Rectal smooth muscle tissue (tissue), 1 donor: ENCODE results near the gene SHD.

Experiments used
- H3K27ac ChIP-seq: one replicate; pipeline ENCODE4 v1.7.0; 2013; ENCODE audit warnings: low read depth, low read length, inconsistent platforms
- H3K27me3 ChIP-seq: one replicate; pipeline ENCODE4 v1.7.0; 2013; ENCODE audit warnings: low read length; ENCODE audit not compliant: control insufficient read depth, insufficient read depth
- H3K36me3 ChIP-seq: one replicate; pipeline ENCODE4 v1.7.0; 2013; ENCODE audit warnings: low read length; ENCODE audit not compliant: control insufficient read depth, insufficient read depth
- H3K4me1 ChIP-seq: one replicate; pipeline ENCODE4 v1.7.0; 2013; ENCODE audit warnings: low read length; ENCODE audit not compliant: control insufficient read depth, insufficient read depth
- H3K4me3 ChIP-seq: one replicate; pipeline ENCODE4 v1.7.0; 2013; ENCODE audit warnings: low read length
- H3K9ac ChIP-seq: one replicate; pipeline ENCODE4 v1.7.0; 2013; ENCODE audit warnings: low read length

Gene SHD

DNA sequence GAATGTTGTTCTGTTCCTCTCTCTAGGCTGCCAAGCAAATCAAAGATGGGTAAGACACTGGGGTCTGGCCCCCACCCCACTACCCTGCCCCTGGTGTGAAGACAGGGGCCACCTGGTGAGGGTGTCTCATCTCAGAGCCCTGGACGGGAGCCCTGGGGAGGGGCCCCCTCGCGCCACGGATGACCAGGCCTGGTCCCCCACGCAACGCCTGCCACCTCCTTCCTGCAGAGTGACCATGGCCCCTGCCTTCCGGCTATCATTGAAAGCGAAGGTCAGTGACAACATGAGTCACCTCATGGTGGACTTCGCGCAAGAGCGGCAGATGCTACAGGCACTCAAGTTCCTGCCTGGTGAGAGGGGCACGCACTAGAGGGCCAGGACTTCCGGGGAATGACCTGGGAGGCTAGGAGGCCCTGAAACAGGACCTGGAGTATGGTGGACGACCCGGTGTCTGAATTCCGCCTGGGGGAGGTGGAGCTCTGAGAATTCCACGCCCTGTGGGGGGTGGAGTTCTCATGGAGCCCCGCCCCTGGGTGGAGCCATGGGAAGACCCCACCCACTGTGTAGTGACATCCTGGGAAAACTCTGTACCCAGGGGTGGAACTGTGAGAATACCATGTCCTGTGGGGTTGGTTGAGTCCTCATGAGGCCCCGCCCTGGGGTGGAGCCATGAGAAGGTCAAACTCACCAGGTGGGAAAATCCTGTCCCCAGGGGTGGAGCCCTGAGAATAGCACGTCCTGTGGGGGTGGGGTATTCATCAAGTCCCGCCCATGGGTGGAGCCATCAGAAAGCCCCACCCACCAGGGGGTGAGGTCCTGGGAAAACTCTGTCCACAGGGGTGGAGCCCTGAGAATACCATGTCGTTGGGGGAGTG, 31.4 kb downstream of the SHD start:
- Histone ChIP-seq H3K36me3 (no peaks in the 10 kb centered on the region), H3K9ac (no peak overlapping the region), H3K4me1 (no peaks in the 10 kb centered on the region), H3K27me3 (no peaks in the 10 kb centered on the region), H3K27ac (no peak overlapping the region), H3K4me3 (no peak overlapping the region)

DNA sequence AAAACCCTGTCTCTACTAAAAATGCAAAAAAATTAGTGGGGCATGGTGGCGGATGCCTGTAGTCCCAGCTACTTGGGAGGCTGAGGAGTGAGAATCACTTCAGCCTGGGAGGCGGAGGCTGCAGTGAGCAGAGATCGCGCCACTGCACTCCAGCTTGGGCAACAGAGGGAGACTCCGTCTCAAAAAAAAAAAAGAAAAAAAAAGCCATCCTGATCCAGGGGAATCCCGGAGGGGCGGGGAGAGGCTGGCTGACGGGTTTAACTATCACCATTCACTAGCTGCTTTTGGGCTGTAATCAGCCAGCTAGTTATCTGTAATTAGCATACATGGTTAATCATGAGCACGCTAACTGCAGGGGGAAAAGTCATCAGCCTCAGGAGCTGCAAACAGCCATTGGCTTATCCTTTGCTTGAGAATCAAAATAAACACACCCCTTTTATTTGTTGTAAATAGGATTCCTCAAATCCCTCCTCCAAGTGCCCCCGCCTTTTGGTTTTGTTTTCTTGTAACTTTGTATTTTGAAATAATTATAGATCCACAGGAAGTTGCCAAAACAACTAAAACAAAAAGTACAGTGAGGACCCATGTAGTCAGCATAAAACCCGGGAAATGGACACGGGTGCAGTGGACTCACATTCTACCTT, 34.9 kb downstream of the SHD start:
- Histone ChIP-seq H3K27ac (no peak overlapping the region), H3K9ac (no peak overlapping the region), H3K36me3 (no peaks in the 10 kb centered on the region)

DNA sequence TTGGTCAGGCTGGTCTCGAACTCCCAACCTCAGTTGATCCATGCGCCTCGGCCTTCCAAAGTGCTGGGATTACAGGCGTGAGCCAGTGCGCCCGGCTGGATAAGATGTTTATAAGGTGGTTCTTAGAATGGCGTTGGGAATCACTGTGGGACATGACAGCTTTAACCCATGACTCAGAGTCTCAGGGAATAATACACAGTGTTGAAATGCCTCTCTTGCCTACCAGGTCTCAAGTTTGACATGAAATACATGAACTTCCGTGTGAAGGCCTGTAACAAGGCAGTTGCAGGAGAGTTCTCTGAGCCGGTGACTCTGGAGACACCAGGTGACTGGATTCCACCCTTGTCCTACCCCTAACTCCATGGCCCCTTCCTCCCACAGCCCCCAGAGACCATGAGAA, 37.9 kb downstream of the SHD start:
- H3K27me3 ChIP-seq, result no peaks in the 10 kb centered on the region
- no peak overlapping the region for H3K4me3 ChIP-seq
- no peaks in the 10 kb centered on the region for H3K36me3 ChIP-seq
- H3K27ac ChIP-seq, result no peak overlapping the region
- H3K4me1 ChIP-seq, result no peaks in the 10 kb centered on the region
- no peak overlapping the region for H3K9ac ChIP-seq

More for the DNA sequence above, 34.9 kb downstream of the SHD start:
- Histone ChIP-seq H3K4me3 (no peak overlapping the region), H3K27me3 (no peaks in the 10 kb centered on the region), H3K4me1 (no peaks in the 10 kb centered on the region)

DNA sequence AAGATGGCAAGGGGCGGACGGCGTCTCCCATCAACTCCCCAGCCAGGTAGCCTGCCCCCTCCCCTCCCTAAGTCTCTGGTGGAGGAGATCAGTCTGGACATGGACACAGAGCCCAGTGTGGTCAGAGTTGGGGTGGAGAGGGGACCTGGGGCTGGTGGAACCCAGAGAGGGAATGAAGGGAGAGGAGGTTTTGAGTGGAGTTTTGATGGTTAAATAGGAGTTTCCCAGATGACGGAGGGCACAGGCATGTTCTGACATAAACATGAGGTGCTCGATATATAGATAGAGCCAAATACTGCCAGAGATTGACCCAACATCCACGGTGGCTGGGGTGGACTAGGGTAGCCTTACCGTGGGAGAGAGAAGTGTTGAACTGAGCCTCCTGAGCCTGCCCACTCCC, 39.4 kb downstream of the SHD start:
- no peak overlapping the region for H3K9ac ChIP-seq
- H3K4me1 ChIP-seq, result no peaks in the 10 kb centered on the region
- H3K27ac ChIP-seq, result no peak overlapping the region
- no peaks in the 10 kb centered on the region for H3K27me3 ChIP-seq
- H3K36me3 ChIP-seq, result no peaks in the 10 kb centered on the region
- no peak overlapping the region for H3K4me3 ChIP-seq

DNA sequence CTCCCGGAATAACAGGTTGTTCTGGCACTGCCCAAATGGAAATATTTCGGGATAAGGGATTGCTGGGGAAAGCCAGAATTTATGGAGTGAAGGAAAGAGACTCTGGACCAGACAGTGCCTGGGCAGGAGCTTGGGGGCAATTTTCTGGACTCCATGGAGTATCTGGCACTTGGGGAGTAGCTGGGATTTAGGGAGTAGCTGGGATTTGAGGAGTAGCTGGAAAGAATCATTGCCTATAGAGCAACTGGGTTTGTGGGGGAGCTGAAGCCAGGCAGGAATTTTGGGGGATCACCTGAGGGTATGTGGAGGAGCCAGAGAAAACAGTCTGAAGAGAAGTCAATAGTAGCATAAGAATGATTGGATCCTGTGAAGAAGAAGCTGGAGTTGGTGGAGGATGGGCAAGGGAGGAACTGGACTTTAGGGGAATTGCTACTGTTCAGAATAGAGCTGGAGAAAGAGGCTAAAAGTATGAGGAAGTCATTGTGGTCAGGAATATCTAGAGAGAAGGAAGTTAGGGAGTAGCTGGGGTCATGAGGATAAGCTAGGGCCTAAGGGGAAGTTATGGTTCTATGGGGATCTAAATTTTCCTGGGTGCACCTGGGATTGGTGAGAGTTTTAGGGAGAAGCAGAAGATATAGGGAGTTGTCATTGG, 40.1 kb downstream of the SHD start:
- Histone ChIP-seq H3K36me3 (no peaks in the 10 kb centered on the region), H3K4me3 (no peak overlapping the region), H3K9ac (no peak overlapping the region), H3K27ac (no peak overlapping the region), H3K4me1 (no peaks in the 10 kb centered on the region), H3K27me3 (no peaks in the 10 kb centered on the region)

DNA sequence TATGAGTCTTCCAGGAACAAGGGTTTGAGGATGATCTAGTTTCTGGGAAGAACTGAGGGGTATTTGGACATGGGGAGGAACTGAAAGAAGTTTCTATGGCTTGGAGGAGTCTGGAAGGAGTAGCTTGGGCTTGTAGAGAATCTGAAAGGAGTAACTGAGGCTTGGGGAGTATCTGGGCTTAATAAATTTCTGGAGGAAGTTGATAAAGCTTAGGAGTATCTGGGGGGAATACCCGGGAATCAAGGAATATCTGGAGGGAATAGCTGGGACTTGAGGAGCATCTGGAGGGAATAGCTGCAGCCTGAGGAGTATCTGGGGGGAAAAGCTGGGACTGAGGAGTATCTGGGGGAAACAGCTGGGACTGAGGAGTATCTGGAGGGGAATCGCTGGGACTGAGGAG, 41.4 kb downstream of the SHD start:
- Histone ChIP-seq H3K27ac (no peak overlapping the region), H3K4me3 (no peak overlapping the region), H3K4me1 (no peaks in the 10 kb centered on the region), H3K27me3 (no peaks in the 10 kb centered on the region), H3K36me3 (no peaks in the 10 kb centered on the region), H3K9ac (no peak overlapping the region)

DNA sequence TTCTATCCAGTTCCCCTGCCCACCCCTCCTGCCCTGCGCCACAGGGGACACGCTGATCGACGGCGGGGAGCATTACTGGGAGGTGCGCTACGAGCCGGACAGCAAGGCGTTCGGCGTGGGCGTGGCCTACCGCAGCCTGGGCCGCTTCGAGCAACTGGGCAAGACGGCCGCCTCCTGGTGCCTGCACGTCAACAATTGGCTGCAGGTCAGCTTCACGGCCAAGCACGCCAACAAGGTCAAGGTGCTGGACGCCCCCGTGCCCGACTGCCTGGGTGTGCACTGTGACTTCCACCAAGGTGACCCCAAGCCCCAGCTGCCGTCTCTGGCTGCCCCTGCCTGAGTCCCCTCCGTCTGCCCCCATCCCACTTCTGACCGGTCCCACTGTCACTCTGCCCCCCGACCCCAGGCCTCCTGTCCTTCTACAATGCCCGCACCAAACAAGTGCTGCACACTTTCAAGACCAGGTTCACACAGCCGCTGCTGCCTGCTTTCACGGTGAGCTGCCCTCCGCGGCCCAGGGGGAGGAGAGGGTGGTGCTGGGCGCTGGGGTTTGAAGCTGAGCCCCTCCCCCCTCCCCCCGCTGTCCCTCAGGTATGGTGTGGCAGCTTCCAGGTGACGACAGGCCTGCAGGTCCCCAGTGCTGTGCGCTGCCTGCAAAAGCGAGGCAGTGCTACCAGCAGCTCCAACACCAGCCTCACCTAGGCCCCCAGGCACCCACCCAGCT, 44.0 kb downstream of the SHD start:
- Histone ChIP-seq H3K9ac (no peak overlapping the region), H3K36me3 (no peaks in the 10 kb centered on the region), H3K4me1 (no peaks in the 10 kb centered on the region), H3K4me3 (no peak overlapping the region), H3K27ac (no peak overlapping the region), H3K27me3 (no peaks in the 10 kb centered on the region)

DNA sequence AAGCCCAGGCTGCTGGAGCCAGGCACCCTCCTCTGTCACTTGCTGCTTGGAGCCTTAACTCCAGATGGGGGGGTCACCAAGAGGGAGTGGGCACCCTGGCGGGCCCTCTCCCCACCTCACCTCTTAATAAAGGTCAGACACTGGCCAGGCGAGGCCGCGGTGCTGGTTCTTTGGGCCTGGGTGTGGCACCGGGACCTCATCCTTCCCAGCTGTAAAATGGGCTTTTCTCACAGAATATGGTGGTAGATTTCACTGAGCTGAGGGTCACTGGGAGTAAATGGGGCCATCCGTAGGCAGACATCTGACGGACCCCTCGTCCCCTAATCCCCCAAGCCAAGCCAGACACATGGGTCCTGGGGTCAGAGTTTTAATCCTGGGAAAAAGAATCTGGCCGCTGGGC, 44.6 kb downstream of the SHD start:
- Histone ChIP-seq H3K4me1 (peaks cover 1% of the 10 kb centered on the region), H3K9ac (no peak overlapping the region), H3K36me3 (no peaks in the 10 kb centered on the region), H3K27ac (no peak overlapping the region), H3K4me3 (no peak overlapping the region), H3K27me3 (no peaks in the 10 kb centered on the region)

DNA sequence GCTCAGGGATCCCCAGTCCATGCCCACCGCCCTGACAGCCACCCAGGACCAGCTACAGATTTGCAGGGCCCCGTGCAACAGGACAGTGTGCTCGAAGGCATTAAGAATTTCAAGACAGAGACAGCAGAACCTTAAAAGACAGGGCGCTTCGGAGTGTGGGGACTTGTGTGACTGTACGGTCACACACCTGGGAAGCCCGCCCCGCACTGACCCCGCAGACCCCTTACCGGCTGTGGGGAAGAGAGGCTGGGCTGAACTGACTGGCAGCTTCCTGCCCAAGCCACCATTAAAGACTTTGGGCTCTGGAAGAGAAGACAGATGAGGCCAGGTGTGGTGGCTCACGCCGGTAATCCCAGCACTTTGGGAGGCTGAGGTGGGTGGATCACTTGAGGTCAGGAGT, 45.2 kb downstream of the SHD start:
- H3K4me3 ChIP-seq, result no peak overlapping the region
- peaks cover 2% of the 10 kb centered on the region for H3K4me1 ChIP-seq
- no peaks in the 10 kb centered on the region for H3K36me3 ChIP-seq
- H3K9ac ChIP-seq, result no peak overlapping the region
- H3K27me3 ChIP-seq, result no peaks in the 10 kb centered on the region
- H3K27ac ChIP-seq, result no peak overlapping the region

DNA sequence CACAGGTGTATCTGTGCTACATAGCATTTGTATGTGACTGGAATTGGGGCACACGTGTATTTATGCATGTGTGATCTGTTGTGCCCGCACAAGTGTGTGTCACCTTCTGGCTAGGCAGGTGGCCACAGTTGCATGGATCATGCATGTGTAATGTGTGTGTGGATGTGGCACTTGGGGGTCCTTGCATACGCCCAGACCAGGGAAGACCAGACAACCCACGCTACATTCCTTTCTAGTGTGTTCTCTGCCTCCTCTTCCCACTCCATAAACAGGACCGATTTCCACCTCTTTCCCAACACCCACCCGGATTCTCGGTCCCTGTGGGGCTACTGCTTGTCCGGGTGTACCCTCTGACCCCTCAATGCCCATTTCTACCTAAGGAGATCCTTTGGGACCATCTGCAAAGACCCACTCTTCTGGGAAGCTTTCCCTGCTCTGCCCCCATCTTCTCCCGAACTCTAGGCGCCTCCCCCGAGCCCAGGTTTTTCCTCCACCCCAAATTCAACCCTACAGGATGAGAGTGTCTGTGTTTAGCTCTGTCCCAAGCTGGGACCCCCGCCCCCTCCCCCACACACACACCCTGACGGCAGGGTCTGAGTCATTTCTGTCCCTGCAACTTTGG, 47.3 kb downstream of the SHD start:
- no peaks in the 10 kb centered on the region for H3K36me3 ChIP-seq
- no peak overlapping the region for H3K9ac ChIP-seq
- no peak overlapping the region for H3K27ac ChIP-seq
- peaks cover 2% of the 10 kb centered on the region for H3K4me1 ChIP-seq
- no peak overlapping the region for H3K4me3 ChIP-seq
- no peaks in the 10 kb centered on the region for H3K27me3 ChIP-seq

DNA sequence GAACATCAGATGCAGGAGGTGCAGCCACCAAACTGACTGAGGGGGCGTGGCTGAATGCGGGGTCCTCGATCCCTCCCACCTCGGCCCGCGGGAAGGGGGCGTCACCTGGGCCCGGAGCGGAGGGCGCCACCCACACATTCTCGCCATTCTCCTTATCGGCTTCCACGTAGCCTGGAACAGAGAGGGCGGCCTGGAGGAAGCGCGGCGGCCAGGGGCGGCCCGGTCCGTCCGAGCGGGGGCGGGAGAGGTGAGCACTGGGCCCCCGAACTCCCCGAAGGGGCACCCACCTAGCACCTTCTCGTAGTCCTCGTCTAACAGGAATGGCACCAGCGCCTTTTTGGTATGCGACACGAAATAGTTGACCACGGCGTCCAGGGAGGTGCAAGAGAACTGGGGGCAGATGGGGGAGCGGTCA, 47.8 kb downstream of the SHD start:
- Histone ChIP-seq H3K4me3 (peak overlapping the region; percentile 34), H3K27ac (no peak overlapping the region), H3K9ac (no peak overlapping the region)

More for the DNA sequence above, 47.8 kb downstream of the SHD start:
- H3K27me3 ChIP-seq, result no peaks in the 10 kb centered on the region
- H3K4me1 ChIP-seq, result peaks cover 2% of the 10 kb centered on the region
- no peaks in the 10 kb centered on the region for H3K36me3 ChIP-seq
